Liver (tissue), 9 donors: ENCODE results near the gene HIF1AN. TPM values are rescaled to one million over a fixed set of nuclear protein-coding genes. Genes with fewer than 3 reads are reported as not detected.

ENCODE experiments used
- DNase-seq: peaks from one replicate; pipeline ENCODE4 v3.0.0-alpha.2; 2017; ENCODE audit warnings: low spot score
- H3K27ac ChIP-seq, 2 donors: one replicate each; pipeline ENCODE4 v1.7.0; 2013; ENCODE audit warnings: inconsistent platforms in 2 of 2, low read length in 2 of 2, control low read depth in 1 of 2, low read depth in 1 of 2, mild to moderate bottlenecking in 1 of 2
- H3K27me3 ChIP-seq, 4 donors: one replicate each; pipeline versions ENCODE4 v1.6.1 to v1.7.0; 2013; ENCODE audit warnings: low read length in 3 of 4, inconsistent platforms in 1 of 4, mild to moderate bottlenecking in 1 of 4, moderate library complexity in 1 of 4; ENCODE audit not compliant: control insufficient read depth in 4 of 4, insufficient read depth in 4 of 4
- H3K36me3 ChIP-seq, 4 donors: one replicate each; pipeline versions ENCODE4 v1.6.1 to v1.7.0; 2013; ENCODE audit warnings: low read length in 3 of 4, mild to moderate bottlenecking in 3 of 4, low read depth in 1 of 4, moderate library complexity in 1 of 4; ENCODE audit not compliant: control insufficient read depth in 4 of 4, insufficient read depth in 3 of 4
- H3K4me1 ChIP-seq, 4 donors: one replicate each; pipeline versions ENCODE4 v1.6.1 to v1.7.0; 2013; ENCODE audit warnings: low read length in 3 of 4, mild to moderate bottlenecking in 3 of 4, moderate library complexity in 1 of 4; ENCODE audit not compliant: control insufficient read depth in 4 of 4, insufficient read depth in 4 of 4
- H3K4me3 ChIP-seq, 3 donors: one replicate each; pipeline versions ENCODE4 v1.6.1 to v1.7.0; 2013; ENCODE audit warnings: low read length in 3 of 3, control low read depth in 1 of 3, low read depth in 1 of 3, mild to moderate bottlenecking in 1 of 3
- H3K9ac ChIP-seq, 2 donors: one replicate each; pipeline ENCODE4 v1.7.0; 2013; ENCODE audit warnings: low read length in 2 of 2, mild to moderate bottlenecking in 2 of 2, moderate library complexity in 2 of 2, control low read depth in 1 of 2, low read depth in 1 of 2
- H3K9me3 ChIP-seq, 4 donors: one replicate each; pipeline versions ENCODE4 v1.6.1 to v1.7.0; 2013; ENCODE audit warnings: low read length in 3 of 4; ENCODE audit not compliant: control insufficient read depth in 4 of 4
- CTCF ChIP-seq: fragments of 150-350 bp; IDR thresholded peaks from 2 replicates; pipeline ENCODE4 v1.5.1; 2017; ENCODE audit warnings: improper control_type of control experiment, low read depth, low read length; ENCODE audit not compliant: missing input control
- EGR1 ChIP-seq, 2 donors: IDR thresholded peaks; 2 replicates each; pipeline ENCODE4 v1.6.1; 2016 to 2018; ENCODE audit warnings: antibody characterized with exemption in 2 of 2, low read depth in 2 of 2
- FOXA1 ChIP-seq: IDR thresholded peaks from 2 replicates; pipeline ENCODE4 v1.6.1; 2016; ENCODE audit warnings: antibody characterized with exemption
- FOXA2 ChIP-seq: IDR thresholded peaks from 2 replicates; pipeline ENCODE4 v1.6.1; 2016; ENCODE audit warnings: antibody characterized with exemption
- GABPA ChIP-seq, 2 donors: IDR thresholded peaks in 1 of 2; conservative IDR thresholded peaks in 1 of 2; 2 replicates each; pipeline ENCODE4 v1.6.1; 2016; ENCODE audit warnings: antibody characterized with exemption in 2 of 2, mild to moderate bottlenecking in 1 of 2, moderate library complexity in 1 of 2
- HNF4A ChIP-seq, 2 donors: conservative IDR thresholded peaks; 2 replicates each; pipeline ENCODE4 v1.6.1; 2016; ENCODE audit warnings: antibody characterized with exemption in 2 of 2, mild to moderate bottlenecking in 2 of 2
- HNF4G ChIP-seq: IDR thresholded peaks from 2 replicates; pipeline ENCODE4 v1.6.1; 2016; ENCODE audit warnings: antibody characterized with exemption
- JUND ChIP-seq, 2 donors: IDR thresholded peaks; 2 replicates each; pipeline ENCODE4 v1.6.1; 2016; ENCODE audit warnings: antibody characterized with exemption in 2 of 2
- NR2F2 ChIP-seq: IDR thresholded peaks from 2 replicates; pipeline ENCODE4 v1.6.1; 2016; ENCODE audit warnings: antibody characterized with exemption
- RAD21 ChIP-seq, 2 donors: IDR thresholded peaks; 2 replicates each; pipeline ENCODE4 v1.6.1; 2016; ENCODE audit warnings: antibody characterized with exemption in 2 of 2, mild to moderate bottlenecking in 2 of 2
- REST ChIP-seq: IDR thresholded peaks from 2 replicates; pipeline ENCODE4 v1.6.1; 2016; ENCODE audit warnings: antibody characterized with exemption, mild to moderate bottlenecking
- RXRA ChIP-seq, 2 donors: IDR thresholded peaks; 2 replicates each; pipeline ENCODE4 v1.6.1; 2017 to 2018; ENCODE audit warnings: antibody characterized with exemption in 2 of 2, mild to moderate bottlenecking in 1 of 2
- YY1 ChIP-seq: IDR thresholded peaks from 2 replicates; pipeline ENCODE4 v1.6.1; 2016; ENCODE audit warnings: antibody characterized with exemption, mild to moderate bottlenecking
- ZBTB33 ChIP-seq: IDR thresholded peaks from 2 replicates; pipeline ENCODE4 v1.6.1; 2016; ENCODE audit warnings: antibody characterized with exemption
- WGBS: extraction: QIAGEN DNeasy Blood & Tissue Kit; methylation state at CpG from one replicate; pipeline ENCODE4 v1.1.7; 2013; 5-methylcytosine and 5-hydroxymethylcytosine counted together
- polyA plus RNA-seq, 2 donors: library from polyadenylated mRNA; stranded (reverse) in 1 of 2; unstranded in 1 of 2; fragments of 200-250 nt in 1 of 2; fragments of >200 nt in 1 of 2; fragmentation: Nextera tagmentation in 1 of 2; extraction: Ambion mirVana in 1 of 2; gene quantifications; one replicate each; pipeline versions ENCODE4 v1.2.1 to v1.2.3, GENCODE V29; 2013 to 2015
- total RNA-seq, 2 donors: library from RNA; depleted of rRNA; stranded (reverse); fragments of >200 nt; gene quantifications; one replicate each; pipeline ENCODE4 v1.2.3, GENCODE V29; 2014
- donor health status: healthy.
- donor health status: healthy.
- donor health status: healthy.
- donor health status: healthy.
- donor health status: healthy.

The HIF1AN gene
- total and polyA plus RNA-seq, 4 donors = 4.6 to 10.7 (median 7.5) TPM

- TF ChIP-seq ZBTB33 = no peak
- peak in 1 of 2 donors; percentile 8 for TF ChIP-seq HNF4A (conservative IDR thresholded peaks at IDR 0.05)
- TF ChIP-seq JUND (IDR thresholded peaks at IDR 0.05) = no peak
- no peak for TF ChIP-seq CTCF
- peaks cover 0 to 11% (median 4%) of the 10 kb centered on the region in 4 donors for H3K27me3 ChIP-seq
- no peak for DNase-seq
- no peak overlapping the region for H3K4me3 ChIP-seq
- no peak overlapping the region for H3K9ac ChIP-seq
- no peaks in the 10 kb centered on the region for H3K36me3 ChIP-seq
- peaks cover 2 to 13% (median 7%) of the 10 kb centered on the region in 4 donors for H3K4me1 ChIP-seq
- no peak overlapping the region for H3K27ac ChIP-seq
- H3K9me3 ChIP-seq = no peaks in the 10 kb centered on the region
- 59% methylated on average over 9 of the region's 9 CpGs for WGBS
Observed at GRCh38 chr10:100565206-100565985, 29.7 kb downstream of the HIF1AN start.

- no peak for DNase-seq
- Histone ChIP-seq H3K27me3 (peaks cover 0 to 11% (median 4%) of the 10 kb centered on the region in 4 donors), H3K4me1 (peaks cover 2 to 12% (median 6%) of the 10 kb centered on the region in 4 donors), H3K9me3 (no peaks in the 10 kb centered on the region), H3K36me3 (no peaks in the 10 kb centered on the region), H3K27ac (no peak overlapping the region), H3K9ac (no peak overlapping the region), H3K4me3 (no peak overlapping the region)
- WGBS = 46% methylated on average over 3 of the region's 3 CpGs
- TF ChIP-seq FOXA2 = no peak
- TF ChIP-seq GABPA (IDR thresholded peaks at IDR 0.05 in 1 of 2, conservative IDR thresholded peaks at IDR 0.05 in 1 of 2) = no peak
- no peak for TF ChIP-seq EGR1 (IDR thresholded peaks at IDR 0.05; ENCODE audit: low read depth in 2 of 2)
- TF ChIP-seq NR2F2 = no peak
- TF ChIP-seq YY1 = no peak
- TF ChIP-seq JUND (IDR thresholded peaks at IDR 0.05) = no peak
- no peak for TF ChIP-seq CTCF
- TF ChIP-seq FOXA1 = no peak
- no peak for TF ChIP-seq REST
- no peak for TF ChIP-seq HNF4A (conservative IDR thresholded peaks at IDR 0.05)
- no peak for TF ChIP-seq RXRA (IDR thresholded peaks at IDR 0.05)
- TF ChIP-seq ZBTB33 = no peak
- no peak for TF ChIP-seq HNF4G
- TF ChIP-seq RAD21 (IDR thresholded peaks at IDR 0.05) = no peak
Observed at GRCh38 chr10:100566561-100566960, 30.8 kb downstream of the HIF1AN start.
